Neutrophil (primary cell): Measurements from ENCODE around the gene APOA4.

Experiments used
- H3K27ac ChIP-seq: fragments of 200-600 bp; sonication (generic); 2 replicates; pipeline ENCODE4 v1.5.1; 2016; ENCODE audit warnings: mild to moderate bottlenecking, moderate library complexity
- H3K27me3 ChIP-seq: fragments of 200-600 bp; sonication (generic); 2 replicates; pipeline ENCODE4 v1.6.0; 2016; ENCODE audit warnings: mild to moderate bottlenecking
- H3K36me3 ChIP-seq: fragments of 200-600 bp; sonication (generic); 2 replicates; pipeline ENCODE4 v1.5.1; 2017
- H3K4me1 ChIP-seq, 2 experiments: fragments of 200-600 bp in 1 of 2; sonication (generic) in 1 of 2; 1 replicate in 1 of 2; 2 replicates in 1 of 2; pipeline versions ENCODE4 v1.5.1 to v1.6.1; 2013 to 2016; ENCODE audit warnings: low read depth in 1 of 2, low read length in 1 of 2, mild to moderate bottlenecking in 1 of 2, moderate library complexity in 1 of 2; ENCODE audit not compliant: control insufficient read depth in 1 of 2, insufficient read depth in 1 of 2
- H3K4me3 ChIP-seq, 2 experiments: fragments of 200-600 bp in 1 of 2; sonication (generic) in 1 of 2; 1 replicate in 1 of 2; 2 replicates in 1 of 2; pipeline ENCODE4 v1.5.1; 2013 to 2016; ENCODE audit warnings: low read depth in 1 of 2, low read length in 1 of 2, mild to moderate bottlenecking in 1 of 2, moderate library complexity in 1 of 2
- H3K9me3 ChIP-seq: fragments of 200-600 bp; sonication (generic); 2 replicates; pipeline ENCODE4 v1.5.1; 2016
- TF ChIP-seq, protein P1 (sequence below): fragments of 200-600 bp; sonication (generic); IDR thresholded peaks from 2 replicates; pipeline ENCODE4 v1.5.1; 2016; ENCODE audit warnings: antibody characterized with exemption

The APOA4 gene

GRCh38 chr11:116771935-116772334 lies 51.2 kb downstream of the APOA4 start:
- H3K27me3 ChIP-seq = no peaks in the 10 kb centered on the region
- no peaks in the 10 kb centered on the region for H3K9me3 ChIP-seq
- TF ChIP-seq, protein P1, sequence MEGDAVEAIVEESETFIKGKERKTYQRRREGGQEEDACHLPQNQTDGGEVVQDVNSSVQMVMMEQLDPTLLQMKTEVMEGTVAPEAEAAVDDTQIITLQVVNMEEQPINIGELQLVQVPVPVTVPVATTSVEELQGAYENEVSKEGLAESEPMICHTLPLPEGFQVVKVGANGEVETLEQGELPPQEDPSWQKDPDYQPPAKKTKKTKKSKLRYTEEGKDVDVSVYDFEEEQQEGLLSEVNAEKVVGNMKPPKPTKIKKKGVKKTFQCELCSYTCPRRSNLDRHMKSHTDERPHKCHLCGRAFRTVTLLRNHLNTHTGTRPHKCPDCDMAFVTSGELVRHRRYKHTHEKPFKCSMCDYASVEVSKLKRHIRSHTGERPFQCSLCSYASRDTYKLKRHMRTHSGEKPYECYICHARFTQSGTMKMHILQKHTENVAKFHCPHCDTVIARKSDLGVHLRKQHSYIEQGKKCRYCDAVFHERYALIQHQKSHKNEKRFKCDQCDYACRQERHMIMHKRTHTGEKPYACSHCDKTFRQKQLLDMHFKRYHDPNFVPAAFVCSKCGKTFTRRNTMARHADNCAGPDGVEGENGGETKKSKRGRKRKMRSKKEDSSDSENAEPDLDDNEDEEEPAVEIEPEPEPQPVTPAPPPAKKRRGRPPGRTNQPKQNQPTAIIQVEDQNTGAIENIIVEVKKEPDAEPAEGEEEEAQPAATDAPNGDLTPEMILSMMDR = no peak
- peaks cover 39 to 41% of the 10 kb centered on the region in 2 experiments for H3K4me1 ChIP-seq
- peak overlapping the region; percentile 90 for H3K27ac ChIP-seq
- H3K36me3 ChIP-seq = peaks cover 11% of the 10 kb centered on the region
- peak overlapping the region; percentile 81 to 89 for H3K4me3 ChIP-seq
